HG03095 (cell line): ENCODE results near the gene TSPAN7.

Experiments
- ATAC-seq: cut with Tn5 transposase; IDR thresholded peaks from one replicate; pipeline ENCODE4 v1.9.1; 2021; ENCODE audit warnings: moderate library complexity; ENCODE audit not compliant: unreplicated experiment

The TSPAN7 gene, protein sequence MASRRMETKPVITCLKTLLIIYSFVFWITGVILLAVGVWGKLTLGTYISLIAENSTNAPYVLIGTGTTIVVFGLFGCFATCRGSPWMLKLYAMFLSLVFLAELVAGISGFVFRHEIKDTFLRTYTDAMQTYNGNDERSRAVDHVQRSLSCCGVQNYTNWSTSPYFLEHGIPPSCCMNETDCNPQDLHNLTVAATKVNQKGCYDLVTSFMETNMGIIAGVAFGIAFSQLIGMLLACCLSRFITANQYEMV

DNA sequence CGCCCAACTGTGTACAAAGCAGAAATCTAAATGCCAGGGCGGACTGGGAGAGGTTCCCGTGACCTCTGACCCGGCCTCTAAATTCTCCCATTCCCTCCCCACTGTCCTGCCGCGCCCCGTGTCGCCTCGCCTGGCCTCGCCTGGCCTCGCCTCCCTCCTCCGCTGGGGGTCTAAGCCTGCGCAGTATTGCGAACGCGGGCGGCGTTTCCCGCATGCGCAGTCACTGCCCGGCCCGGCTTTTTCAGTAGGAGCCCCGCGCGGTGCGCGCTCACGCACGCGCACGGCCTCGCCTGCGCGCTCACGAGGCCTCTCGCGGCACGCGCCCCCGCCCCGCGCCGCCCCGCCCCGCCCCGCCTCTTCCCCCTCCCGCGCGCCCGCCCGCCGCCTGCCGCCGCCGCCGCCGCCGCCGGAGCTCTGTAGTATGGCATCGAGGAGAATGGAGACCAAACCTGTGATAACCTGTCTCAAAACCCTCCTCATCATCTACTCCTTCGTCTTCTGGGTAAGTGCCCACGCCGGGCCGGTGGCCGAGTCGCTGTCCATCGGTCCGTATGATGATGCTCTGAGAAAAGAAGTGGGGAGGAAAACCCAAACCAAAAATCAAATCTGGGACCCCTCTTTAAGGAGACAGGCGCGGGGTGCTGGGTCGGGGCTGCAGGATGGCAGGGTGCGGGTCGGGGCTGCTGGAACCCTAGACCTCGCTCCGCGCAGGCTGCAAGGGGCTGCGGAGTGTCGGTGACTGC lies at the start of gene TSPAN7:
TSPAN7 (plus strand) TSS at position 417 of the 743 bp plus-strand sequence; CDS start at position 422, 5 bp downstream.
- ATAC-seq, result peak; percentile 71

DNA sequence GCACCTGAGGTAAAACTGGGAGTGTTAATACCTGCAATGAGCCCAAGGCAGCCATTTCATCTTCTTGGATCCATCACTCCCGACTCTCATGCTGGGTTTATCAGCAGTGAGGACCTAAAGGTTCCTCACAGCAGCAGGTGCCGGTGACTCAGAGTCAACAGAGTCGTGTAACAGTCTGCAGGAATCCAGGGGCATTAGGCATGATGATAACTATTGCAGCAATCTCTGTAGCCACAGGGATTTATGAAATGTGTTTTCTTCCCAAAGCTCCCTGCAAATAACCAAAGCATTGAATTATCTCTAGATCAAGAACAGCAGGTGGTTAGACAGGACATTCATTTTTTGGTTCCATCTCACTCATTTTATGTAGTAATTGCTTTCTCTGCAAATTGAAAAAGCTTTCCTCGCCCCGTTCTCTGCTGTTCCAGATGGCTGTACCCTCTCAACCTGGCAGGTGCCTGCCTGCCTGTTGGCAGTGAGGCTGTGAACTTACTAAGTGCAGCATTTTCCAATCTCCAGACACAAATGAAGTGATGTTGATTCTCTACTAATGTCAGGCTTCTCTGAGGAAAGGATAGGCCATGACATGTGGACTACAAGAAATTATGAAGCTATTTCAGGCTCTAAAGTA lies 48.1 kb upstream of the TSPAN7 start:
- ATAC-seq, result no peak

DNA sequence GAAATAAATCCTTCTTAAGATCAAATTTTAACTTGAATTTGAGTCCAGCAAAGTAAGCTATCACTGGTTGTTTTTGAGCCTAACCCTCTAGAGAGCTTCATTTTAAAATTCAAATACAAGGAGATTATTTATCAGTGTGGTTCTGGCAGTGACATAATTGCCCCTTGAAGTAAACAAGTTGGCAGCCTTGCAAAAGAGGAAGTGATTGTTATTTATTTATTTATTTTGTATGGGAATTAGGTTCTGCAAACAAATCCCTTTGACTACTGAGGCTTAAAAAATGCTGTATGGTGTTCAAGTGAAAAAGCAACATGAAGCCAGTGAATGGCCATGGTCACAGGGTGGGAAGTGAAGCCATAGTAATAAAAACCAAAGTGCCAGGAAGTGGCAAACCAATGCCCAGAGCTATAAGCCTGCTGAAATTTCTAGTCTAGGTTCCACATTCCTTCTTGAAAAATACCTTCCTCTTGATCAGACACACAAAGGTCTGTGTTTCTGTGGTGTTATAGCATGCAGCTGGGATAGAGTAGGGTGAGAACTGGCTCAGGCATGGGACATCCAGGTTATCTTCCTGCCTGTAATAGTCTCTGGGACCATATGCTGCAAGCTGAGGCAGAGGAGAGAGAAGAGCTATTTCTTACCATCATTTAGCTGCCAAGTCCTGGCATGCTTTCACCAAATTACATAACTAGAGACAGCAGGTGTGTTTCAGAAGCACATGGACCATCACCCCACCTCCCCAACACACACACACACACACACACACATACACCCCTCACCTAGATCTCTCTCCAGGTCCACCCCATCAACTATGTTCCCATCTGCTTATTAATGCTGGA lies 47.1 kb upstream of the TSPAN7 start:
- ATAC-seq, result no peak

DNA sequence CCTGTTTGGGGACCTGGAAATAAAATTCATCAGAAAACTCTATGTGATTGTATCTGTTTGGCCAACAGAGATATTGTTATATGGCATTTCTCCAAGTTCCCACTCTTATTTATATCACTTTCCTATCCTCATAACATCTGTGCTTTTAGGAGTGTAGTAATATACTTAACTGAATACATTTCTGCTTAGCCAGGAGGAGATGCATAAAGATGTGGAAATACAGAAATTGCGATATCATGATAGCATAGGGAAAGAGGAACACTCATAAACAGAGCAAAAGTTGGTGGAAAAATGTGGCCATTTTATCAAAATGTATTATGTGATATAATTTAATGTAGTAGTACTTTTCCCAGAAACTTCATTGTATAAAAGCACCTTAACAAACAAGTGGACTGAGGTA lies 46.1 kb upstream of the TSPAN7 start:
- no peak for ATAC-seq

DNA sequence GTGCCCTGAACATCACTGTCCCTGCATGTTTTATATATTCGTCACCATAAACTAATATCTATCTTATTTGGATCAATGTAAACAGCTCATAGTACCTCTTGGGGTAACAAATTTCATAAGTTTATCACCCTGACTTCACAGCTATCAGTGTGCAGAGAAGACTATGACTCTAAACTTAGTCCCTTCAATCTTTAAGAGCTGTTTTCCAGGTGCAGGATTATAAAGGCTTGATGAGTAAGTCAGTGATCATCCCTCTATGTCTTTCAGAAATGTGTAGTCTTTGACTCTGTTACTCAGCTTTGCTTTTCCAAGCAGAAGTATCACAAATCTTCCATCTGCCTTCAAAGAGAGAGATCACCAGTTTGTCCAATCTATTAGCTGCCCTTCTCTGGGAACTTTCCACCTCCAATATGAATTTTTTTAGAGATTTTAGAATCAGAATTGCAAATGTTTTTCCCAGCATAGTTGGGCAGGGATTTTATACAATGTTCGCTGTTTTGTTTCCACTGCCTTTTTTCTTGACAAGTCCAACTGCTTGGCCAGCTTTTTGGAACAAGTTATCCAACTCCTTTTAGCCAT lies 45.1 kb upstream of the TSPAN7 start:
- no peak for ATAC-seq

DNA sequence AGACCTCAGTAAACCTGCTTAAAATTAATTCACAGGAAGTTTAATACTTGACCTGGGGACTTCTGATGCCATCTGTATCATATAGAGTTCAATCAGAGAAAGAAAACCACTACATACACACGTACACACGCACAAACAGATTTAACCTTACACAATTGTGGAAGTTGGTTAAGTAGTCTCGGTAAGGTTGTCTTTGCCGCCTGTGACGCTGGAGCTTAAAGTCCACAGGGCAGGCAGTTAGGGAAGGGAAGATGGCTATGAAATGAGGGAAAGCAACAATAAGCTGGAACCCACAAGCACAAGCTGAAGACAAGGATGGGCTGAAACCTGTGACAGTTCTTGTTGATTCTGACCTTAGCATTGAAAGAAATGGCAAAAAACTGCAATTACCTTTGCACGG lies 41.7 kb upstream of the TSPAN7 start:
- no peak for ATAC-seq

DNA sequence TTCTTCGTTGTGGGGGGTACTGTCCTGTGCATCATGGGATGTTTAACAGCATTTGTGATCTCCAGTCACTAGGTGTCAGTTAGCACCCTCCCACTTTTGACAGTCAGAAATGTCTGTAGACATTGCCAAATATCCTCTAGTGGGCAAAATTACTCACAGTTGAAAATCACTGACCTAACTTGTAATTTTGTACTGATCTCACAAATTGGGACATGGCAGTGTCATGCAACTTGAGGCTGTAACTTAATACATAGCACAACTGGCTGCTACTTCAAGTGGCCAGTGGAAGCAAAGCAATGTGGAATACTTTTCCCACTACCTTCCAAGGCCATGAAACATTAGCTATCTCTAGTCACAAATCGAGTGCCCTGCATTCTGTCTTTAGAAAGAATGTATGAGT lies 23.2 kb upstream of the TSPAN7 start:
- ATAC-seq, result no peak

DNA sequence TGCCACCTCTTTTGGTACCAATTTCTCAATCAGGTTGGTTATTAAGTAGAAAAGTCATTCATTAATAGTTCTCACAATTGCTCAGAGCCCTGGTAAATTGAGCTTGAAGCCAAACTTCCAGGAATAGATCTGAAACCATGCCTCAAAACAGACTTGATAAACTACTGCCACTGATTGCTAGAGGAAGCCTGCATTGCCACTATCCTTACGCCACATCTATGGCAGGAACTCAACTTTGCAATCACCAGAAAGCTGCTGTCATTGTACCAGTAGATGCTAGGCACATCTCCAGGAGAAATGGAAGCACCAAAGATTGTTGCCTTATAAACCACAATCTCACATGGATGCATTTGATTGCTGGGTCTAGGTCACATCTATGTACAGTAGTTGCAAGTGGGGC lies 21.6 kb upstream of the TSPAN7 start:
- ATAC-seq, result no peak

DNA sequence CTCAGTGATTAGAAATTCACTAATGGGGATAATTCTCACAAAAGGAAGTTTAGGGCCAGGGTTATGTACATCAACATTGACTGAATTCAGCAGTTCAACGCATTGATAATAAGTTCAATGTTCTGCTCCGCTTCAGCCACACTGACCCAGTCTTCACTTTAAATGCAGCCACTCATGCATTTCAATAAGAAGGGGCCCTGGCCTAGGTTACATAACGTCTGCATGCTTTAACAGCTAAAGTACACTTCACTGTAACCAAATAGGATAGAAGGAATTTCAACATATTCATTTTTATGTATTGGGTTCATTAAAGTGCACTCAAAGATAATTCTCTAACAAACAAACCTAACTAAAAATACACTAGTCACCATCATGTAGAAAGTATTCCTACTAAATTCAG lies 12.8 kb upstream of the TSPAN7 start:
- ATAC-seq, result no peak

DNA sequence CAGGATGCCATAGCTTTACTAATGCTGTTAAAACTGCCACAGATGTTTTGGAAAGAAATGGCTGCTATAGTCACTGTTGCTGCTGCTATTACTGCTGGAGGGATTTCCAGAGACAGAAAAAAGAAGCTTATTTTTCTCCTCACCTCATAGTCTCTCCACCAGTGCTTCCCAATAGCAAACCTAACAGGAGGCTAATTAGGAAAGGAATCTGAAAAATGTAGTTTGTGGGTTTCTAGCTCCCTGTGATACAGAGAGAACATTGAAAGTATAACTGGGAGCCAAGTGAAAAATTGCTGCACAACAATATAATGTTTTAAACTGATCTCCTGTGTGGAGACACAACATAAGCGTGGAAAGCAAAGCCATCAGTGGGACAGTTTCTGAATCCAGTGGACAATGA lies 8.6 kb upstream of the TSPAN7 start:
- ATAC-seq, result no peak

DNA sequence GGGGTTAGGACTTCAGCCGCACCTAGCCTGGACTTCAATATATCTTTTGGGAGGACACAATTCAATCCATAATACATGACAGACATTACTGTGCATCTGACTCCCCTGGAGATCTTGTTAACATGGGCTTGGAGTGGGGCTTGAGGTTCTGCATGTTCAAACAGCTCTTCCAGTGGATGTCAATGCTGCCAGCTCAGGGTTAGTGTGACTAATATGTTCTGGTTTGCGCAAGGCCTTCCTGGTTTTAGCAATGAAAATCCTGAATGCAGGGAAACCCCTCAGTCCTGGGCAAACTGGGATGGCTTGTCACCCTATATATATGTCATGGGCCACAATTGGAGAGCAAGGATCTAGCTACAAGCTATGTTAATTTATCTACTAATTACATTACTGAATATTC lies 2.7 kb upstream of the TSPAN7 start:
- ATAC-seq, result no peak

DNA sequence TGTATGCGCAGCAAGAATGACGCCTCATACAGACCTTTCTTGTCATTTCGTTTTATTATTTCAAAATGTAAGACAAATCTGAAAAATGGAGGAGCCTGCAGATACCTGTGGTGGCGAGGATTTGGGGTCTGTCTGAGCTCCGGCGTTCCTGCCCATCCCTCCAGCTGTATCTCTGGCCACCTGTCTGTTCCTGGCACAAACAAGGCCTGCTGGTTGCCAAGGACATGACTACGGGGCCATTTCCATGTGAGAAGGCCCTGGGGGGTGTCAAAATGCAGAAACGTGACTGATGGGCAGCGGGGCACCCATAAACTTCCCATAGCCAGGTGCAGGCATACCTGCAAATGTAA lies 591 bp upstream of the TSPAN7 start:
- ATAC-seq, result no peak

DNA sequence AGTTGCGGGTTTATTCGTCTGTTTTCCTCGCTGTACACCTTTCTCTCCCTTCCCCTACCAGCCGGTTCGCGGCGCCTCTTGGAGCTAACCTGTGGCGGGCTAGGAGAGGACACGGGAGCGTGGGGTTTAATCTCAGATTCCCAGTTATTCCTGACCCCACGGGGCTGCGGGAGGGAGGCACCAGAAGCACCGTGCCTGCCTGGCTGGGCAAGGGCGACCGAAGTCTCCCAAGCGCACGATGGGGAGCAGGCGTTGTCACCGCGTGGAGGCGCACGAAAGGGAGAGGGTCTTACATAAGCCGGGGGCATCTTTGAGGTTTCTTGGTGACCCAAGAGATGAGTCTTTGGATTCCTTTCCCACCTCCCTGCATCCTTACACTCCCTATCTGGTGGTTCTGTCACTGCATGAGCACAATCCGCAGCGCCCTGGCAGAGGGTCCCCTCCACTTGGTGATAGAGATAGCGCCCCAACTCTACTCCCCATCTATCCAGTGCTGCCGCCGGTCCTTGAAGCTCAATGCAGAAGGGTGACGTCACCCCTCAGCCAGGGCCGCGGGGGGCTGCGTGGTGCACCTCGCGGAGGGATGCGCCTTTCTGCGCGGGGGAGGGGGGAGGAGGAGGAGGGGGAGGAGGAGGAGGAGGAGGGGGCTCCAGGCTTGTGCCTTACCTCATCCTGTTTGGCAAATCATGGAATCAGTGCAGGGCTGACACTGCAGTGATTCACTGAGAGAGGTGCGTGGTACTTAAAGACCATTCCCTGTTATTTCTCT lies 793 bp downstream of the TSPAN7 start:
- ATAC-seq, result no peak

DNA sequence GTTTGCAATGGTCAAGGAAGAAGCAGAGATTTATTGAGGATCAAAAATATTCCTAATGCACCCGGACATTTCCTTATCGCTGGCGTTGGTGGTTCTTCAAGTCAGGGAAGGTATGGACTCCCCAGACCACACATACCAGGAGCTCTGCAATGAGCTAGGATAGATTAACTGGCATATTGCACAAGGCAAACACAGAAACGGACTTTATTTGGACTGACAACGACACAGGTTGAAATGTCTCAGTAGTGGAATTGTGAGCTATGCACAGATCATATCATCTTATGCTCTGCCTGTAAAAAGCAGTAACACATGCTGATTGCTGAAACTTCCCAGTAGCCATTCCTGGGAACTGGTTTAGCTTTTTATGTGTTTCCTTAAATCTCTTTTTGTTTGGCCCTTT lies 1.7 kb downstream of the TSPAN7 start:
- ATAC-seq, result no peak

DNA sequence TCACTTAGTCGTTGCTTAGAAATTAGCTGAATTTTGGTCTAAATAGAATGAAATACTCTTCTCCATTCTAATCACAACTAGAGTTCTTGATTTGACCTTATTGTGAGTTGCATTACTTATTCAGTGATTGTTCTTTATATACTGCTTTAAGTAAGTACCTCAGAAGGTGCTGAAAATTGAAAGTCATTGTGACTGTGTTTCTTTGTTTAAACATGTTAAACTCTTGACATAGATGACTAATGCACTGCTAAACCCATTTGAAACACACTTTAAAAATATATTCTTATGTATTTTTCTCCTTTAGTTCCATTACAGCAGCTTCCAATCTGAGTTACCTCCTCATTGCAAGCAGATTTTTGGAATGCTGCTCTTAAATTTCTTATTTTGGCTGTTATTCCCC lies 9.1 kb downstream of the TSPAN7 start:
- ATAC-seq, result no peak

DNA sequence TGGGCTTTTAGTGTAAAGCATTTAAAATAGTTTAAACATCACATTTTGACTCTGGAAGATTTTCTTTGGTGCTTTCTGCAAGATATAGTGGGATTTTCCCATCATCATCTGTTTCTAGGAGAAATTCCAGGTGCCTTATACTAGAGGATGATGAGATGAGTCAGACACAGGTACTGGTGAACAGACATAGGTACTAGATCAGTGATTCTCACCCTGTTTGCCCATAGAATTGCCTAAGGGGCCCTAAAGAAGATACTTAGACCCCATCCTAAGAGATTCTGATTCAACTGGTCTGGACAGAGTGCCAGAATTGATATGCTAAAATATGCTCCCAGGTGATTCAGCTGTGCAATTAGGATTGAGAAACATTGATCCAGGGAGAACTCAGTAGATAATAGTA lies 9.7 kb downstream of the TSPAN7 start:
- no peak for ATAC-seq

DNA sequence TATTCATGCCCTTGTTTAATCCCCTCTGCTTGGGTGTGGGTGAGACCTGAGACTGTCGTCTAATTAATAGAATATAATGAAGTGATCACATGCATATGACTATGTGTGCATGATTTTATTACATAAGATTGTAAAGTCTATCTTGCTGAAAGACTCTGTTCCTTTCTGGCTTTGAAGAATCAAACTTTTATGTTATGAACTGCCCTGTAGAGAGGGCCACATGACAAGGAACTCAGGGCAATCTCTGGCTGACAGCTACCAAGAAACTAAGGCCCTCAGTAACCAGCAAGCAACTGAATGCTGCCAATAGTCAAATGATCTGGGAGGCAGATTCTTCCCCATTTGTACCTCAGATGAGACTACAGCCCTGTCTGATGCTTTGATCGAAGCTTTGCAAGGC lies 13.5 kb downstream of the TSPAN7 start:
- no peak for ATAC-seq

DNA sequence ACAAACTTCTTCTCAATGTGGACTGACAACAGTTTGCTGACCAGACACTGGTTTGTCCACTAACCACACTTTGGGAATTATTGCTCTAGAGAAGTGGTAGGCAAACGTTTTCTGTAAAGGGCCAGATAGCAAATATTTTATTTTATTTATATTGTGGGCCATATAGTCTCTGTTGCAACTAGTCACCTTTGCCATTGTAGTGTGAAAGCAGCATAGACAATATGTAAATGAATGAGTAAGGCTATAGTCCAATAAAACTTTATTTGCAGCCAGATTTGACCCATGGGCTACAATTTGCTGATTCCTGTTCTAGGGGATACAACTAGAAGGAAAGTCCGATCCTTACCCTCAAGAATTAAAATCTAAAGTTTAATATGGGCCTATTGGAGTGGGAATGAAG lies 14.5 kb downstream of the TSPAN7 start:
- ATAC-seq, result no peak

DNA sequence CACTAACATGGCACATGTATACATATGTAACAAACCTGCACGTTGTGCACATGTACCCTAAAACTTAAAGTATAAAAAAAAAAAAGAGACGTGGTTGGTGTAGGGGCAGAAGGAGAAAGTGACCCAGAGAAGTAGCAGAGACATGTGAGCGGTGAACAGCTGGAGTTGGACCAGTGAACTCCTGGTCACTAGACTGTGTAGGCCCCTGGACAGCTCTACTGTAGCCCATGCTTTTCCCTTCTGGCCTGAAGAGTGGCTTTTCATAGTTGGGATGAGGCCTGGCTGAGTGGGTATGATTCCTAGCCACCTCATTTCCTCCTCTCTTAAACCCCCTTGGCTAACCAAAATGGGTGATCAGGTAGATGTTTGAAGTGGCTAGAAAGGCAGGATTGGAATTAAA lies 16.4 kb downstream of the TSPAN7 start:
- ATAC-seq, result no peak

DNA sequence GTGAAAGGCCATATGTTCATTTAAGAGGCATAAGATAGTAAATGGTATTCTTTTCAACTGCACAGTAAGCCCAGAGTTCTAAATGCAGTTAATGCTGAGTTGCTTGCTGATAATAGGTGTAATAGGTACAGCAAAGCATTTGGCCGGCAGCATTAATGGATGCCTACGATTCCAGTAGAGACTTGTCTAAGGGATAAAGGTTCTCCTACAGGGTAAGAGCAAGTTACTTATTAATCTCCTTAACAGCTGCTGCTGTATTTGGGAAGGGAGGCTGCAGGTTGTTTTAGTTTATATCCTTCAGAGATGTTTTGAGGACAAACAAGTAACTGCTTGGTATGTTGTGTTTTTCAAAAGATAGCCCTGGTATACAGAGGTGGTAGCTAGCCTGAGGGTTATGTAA lies 16.8 kb downstream of the TSPAN7 start:
- ATAC-seq, result no peak
